ENCODE results near the gene MACF1. TPM values are rescaled to one million over a fixed set of nuclear protein-coding genes. Genes with fewer than 3 reads are reported as not detected.
A peak's percentile ranks its signal among the peaks of the same experiment; 100 is the strongest.

Gene MACF1
- total and polyA plus RNA-seq, 2 of the 13 experiments (the other 11 are each of a cell fraction or from before 2014, with no cell fraction given), result 36.7 to 65.4 TPM

DNA sequence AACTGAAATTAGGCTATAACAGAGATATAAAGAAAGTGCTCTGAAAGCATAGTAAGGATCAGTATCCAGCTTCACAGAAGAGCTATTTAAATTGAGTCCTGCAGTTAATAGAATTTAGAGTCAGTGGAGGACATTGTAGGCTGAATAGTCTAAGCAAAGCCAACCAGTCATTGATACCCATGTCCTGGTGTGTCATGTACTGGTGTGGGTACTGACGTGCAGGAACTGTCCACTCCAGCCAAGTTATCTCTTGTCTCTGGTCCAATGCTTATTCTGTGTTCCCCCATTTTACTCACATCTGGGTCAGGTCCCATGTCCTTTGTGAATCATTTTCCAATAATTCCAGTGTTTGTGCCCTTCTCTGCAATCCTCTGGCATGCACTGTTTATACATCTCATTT is 90.0 kb downstream of the MACF1 start:
- H3K27me3 ChIP-seq (ENCODE audit: control insufficient read depth in 1 of 2, insufficient read depth in 2 of 2, low read length in 2 of 2), result no peaks in the 10 kb centered on the region
- DNase-seq (ENCODE audit: low spot score), result no peak
- no peaks in the 10 kb centered on the region for H3K79me2 ChIP-seq (ENCODE audit: insufficient read depth, low read length)
- no peak for FAIRE-seq
- no peak overlapping the region for H2AFZ ChIP-seq (ENCODE audit: low read length)
- no peak overlapping the region for H3K9ac ChIP-seq (ENCODE audit: insufficient read depth, low read depth, low read length)
- no peaks in the 10 kb centered on the region for H3K4me1 ChIP-seq (ENCODE audit: insufficient read depth, low read length)
- 100% methylated on average over 1 of the region's 1 CpG for WGBS (ENCODE audit: low lambda C conversion rate)
- CTCF ChIA-PET (ENCODE audit: low intra/inter-chr PET ratio, low total read pairs), result no interaction called here
- no peaks in the 10 kb centered on the region for H4K20me1 ChIP-seq (ENCODE audit: insufficient read depth, low read length)
- BruUV-seq (replicated peaks), result TSS peak; percentile 20
- in situ Hi-C loops (cut with HindIII; ENCODE audit: extremely low pct_ligation_motif_present, low pct_unique_long_range_greater_than_20kb) (no loop called here), intact Hi-C loops (cut with micrococcal nuclease; ENCODE audit: unreplicated experiment) (no loop called here)
- H3K36me3 ChIP-seq (replicated peaks in 1 of 2; ENCODE audit: control insufficient read depth in 1 of 2, insufficient read depth in 2 of 2, low read length in 2 of 2), result peaks cover 23 to 67% of the 10 kb centered on the region in 2 experiments
- POLR2A ChIA-PET, result no interaction called here
- H3K4me2 ChIP-seq (ENCODE audit: low read depth, low read length), result no peak overlapping the region
- H3K4me3 ChIP-seq (replicated peaks in 1 of 3; ENCODE audit: insufficient read depth in 1 of 3, low read depth in 2 of 3, low read length in 3 of 3), result no peak overlapping the region
- TF ChIP-seq SYNCRIP (IDR thresholded peaks at IDR 0.05; ENCODE audit: insufficient read depth, low read depth, low read length) (no peak), GPN1 (CRISPR knock-in tag; IDR thresholded peaks at IDR 0.05; ENCODE audit: borderline replicate concordance) (no peak), JUN (CRISPR knock-in tag; IDR thresholded peaks at IDR 0.05) (no peak), MAFG (CRISPR knock-in tag; IDR thresholded peaks at IDR 0.05) (no peak), ZNF616 (CRISPR knock-in tag; IDR thresholded peaks at IDR 0.05; ENCODE audit: low read depth) (no peak), XRCC5 (optimal IDR thresholded peaks at IDR 0.05; ENCODE audit: low read length) (no peak), NR1H2 (CRISPR knock-in tag; IDR thresholded peaks at IDR 0.05; ENCODE audit: borderline replicate concordance, low read depth) (no peak), ZNF530 (CRISPR knock-in tag; IDR thresholded peaks at IDR 0.05; ENCODE audit: low read depth) (no peak), BHLHE40 (IDR thresholded peaks at IDR 0.05; ENCODE audit: low read length) (no peak)
- H3K27ac ChIP-seq (ENCODE audit: extremely low read length, insufficient read depth, low read length), result no peak overlapping the region
- H3K9me3 ChIP-seq (ENCODE audit: low read length), result no peaks in the 10 kb centered on the region
- ATAC-seq, result no peak

DNA sequence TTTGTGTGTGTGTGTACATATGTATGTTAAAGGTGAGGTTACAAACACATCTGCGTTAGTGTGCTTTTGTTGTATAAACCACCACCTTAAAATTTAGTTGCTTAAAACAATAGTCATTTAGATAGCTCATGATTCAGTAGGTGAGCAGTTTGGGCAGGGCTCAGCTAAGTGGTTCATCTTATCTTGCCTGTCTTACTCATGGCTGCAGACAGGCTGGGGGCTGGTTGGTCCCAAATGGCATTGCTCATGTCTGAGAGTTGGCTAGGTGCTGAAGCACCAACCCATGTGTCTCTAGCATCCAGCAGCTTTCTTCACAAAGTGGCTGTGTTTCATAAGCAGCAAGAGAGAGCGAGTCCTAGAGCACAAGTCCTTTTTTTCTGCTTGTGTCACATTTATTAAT is 91.4 kb downstream of the MACF1 start:
- Histone ChIP-seq H3K4me3 (replicated peaks in 1 of 3; ENCODE audit: insufficient read depth in 1 of 3, low read depth in 2 of 3, low read length in 3 of 3) (no peak overlapping the region), H2AFZ (ENCODE audit: low read length) (no peak overlapping the region), H3K9me3 (ENCODE audit: low read length) (no peaks in the 10 kb centered on the region), H3K36me3 (replicated peaks in 1 of 2; ENCODE audit: control insufficient read depth in 1 of 2, insufficient read depth in 2 of 2, low read length in 2 of 2) (peaks cover 28 to 75% of the 10 kb centered on the region in 2 experiments), H3K27ac (ENCODE audit: extremely low read length, insufficient read depth, low read length) (no peak overlapping the region), H3K4me1 (ENCODE audit: insufficient read depth, low read length) (no peaks in the 10 kb centered on the region), H3K4me2 (ENCODE audit: low read depth, low read length) (no peak overlapping the region), H3K79me2 (ENCODE audit: insufficient read depth, low read length) (no peaks in the 10 kb centered on the region), H4K20me1 (ENCODE audit: insufficient read depth, low read length) (no peaks in the 10 kb centered on the region), H3K27me3 (ENCODE audit: control insufficient read depth in 1 of 2, insufficient read depth in 2 of 2, low read length in 2 of 2) (no peaks in the 10 kb centered on the region), H3K9ac (ENCODE audit: insufficient read depth, low read depth, low read length) (no peak overlapping the region)
- FAIRE-seq (no peak), DNase-seq (ENCODE audit: low spot score) (no peak), ATAC-seq (no peak)
- intact Hi-C loops (cut with micrococcal nuclease; ENCODE audit: unreplicated experiment) (no loop called here), in situ Hi-C loops (cut with HindIII; ENCODE audit: extremely low pct_ligation_motif_present, low pct_unique_long_range_greater_than_20kb) (no loop called here)
- POLR2A ChIA-PET, result no interaction called here
- WGBS (ENCODE audit: low lambda C conversion rate), result 95% methylated on average over 2 of the region's 2 CpGs
- BruUV-seq (replicated peaks), result no TSS peak
- CTCF ChIA-PET (ENCODE audit: low intra/inter-chr PET ratio, low total read pairs), result no interaction called here
- TF ChIP-seq ZNF792 (CRISPR knock-in tag; IDR thresholded peaks at IDR 0.05), result no peak
- TF ChIP-seq, protein P1, sequence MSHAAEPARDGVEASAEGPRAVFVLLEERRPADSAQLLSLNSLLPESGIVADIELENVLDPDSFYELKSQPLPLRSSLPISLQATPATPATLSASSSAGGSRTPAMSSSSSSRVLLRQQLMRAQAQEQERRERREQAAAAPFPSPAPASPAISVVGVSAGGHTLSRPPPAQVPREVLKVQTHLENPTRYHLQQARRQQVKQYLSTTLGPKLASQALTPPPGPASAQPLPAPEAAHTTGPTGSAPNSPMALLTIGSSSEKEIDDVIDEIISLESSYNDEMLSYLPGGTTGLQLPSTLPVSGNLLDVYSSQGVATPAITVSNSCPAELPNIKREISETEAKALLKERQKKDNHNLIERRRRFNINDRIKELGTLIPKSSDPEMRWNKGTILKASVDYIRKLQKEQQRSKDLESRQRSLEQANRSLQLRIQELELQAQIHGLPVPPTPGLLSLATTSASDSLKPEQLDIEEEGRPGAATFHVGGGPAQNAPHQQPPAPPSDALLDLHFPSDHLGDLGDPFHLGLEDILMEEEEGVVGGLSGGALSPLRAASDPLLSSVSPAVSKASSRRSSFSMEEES (CRISPR knock-in tag; IDR thresholded peaks at IDR 0.05), result no peak
- TF ChIP-seq, protein P2, sequence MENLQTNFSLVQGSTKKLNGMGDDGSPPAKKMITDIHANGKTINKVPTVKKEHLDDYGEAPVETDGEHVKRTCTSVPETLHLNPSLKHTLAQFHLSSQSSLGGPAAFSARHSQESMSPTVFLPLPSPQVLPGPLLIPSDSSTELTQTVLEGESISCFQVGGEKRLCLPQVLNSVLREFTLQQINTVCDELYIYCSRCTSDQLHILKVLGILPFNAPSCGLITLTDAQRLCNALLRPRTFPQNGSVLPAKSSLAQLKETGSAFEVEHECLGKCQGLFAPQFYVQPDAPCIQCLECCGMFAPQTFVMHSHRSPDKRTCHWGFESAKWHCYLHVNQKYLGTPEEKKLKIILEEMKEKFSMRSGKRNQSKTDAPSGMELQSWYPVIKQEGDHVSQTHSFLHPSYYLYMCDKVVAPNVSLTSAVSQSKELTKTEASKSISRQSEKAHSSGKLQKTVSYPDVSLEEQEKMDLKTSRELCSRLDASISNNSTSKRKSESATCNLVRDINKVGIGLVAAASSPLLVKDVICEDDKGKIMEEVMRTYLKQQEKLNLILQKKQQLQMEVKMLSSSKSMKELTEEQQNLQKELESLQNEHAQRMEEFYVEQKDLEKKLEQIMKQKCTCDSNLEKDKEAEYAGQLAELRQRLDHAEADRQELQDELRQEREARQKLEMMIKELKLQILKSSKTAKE (CRISPR knock-in tag; IDR thresholded peaks at IDR 0.05; ENCODE audit: borderline replicate concordance), result no peak
- TF ChIP-seq JARID2 (CRISPR knock-in tag; IDR thresholded peaks at IDR 0.05; ENCODE audit: insufficient replicate concordance), result no peak
- TF ChIP-seq ZNF570 (CRISPR knock-in tag; IDR thresholded peaks at IDR 0.05; ENCODE audit: borderline replicate concordance), result no peak
- no peak for TF ChIP-seq ZSCAN30 (CRISPR knock-in tag; IDR thresholded peaks at IDR 0.05)
- no peak for TF ChIP-seq ZNF446 (CRISPR knock-in tag; IDR thresholded peaks at IDR 0.05)
- TF ChIP-seq RFXANK (CRISPR knock-in tag; IDR thresholded peaks at IDR 0.05), result no peak
- no peak for TF ChIP-seq ETV6 (CRISPR knock-in tag; conservative IDR thresholded peaks at IDR 0.05)

Data from HepG2 (cell line).